VCaP (cell line): Measurements from ENCODE around the gene KCNG3.

Experiments
- H3K27ac ChIP-seq: fragments of 450-650 bp; 2 replicates; pipeline ENCODE4 v1.5.1; 2017
- CTCF ChIP-seq: fragments of 450-650 bp; conservative IDR thresholded peaks from 2 replicates; pipeline ENCODE4 v1.5.1; 2017; ENCODE audit warnings: mild to moderate bottlenecking, moderate library complexity

The KCNG3 gene

GRCh38 chr2:42425697-42426096 is 68.1 kb downstream of the KCNG3 start:
- no peak for TF ChIP-seq CTCF
- no peak overlapping the region for H3K27ac ChIP-seq

- TF ChIP-seq CTCF: no peak
Measured at GRCh38 chr2:42424033-42424432, 69.7 kb downstream of the KCNG3 start.

GRCh38 chr2:42421601-42422239 is 72.1 kb downstream of the KCNG3 start:
- no peak for TF ChIP-seq CTCF
- H3K27ac ChIP-seq: no peak overlapping the region

More at GRCh38 chr2:42424033-42424432, 69.7 kb downstream of the KCNG3 start:
- no peak overlapping the region for H3K27ac ChIP-seq

GRCh38 chr2:42421157-42421485 is 72.7 kb downstream of the KCNG3 start:
- TF ChIP-seq CTCF: no peak
- no peak overlapping the region for H3K27ac ChIP-seq

GRCh38 chr2:42414648-42415047 is 79.1 kb downstream of the KCNG3 start:
- H3K27ac ChIP-seq: no peak overlapping the region
- no peak for TF ChIP-seq CTCF

GRCh38 chr2:42414158-42414557 is 79.6 kb downstream of the KCNG3 start:
- no peak overlapping the region for H3K27ac ChIP-seq
- no peak for TF ChIP-seq CTCF

GRCh38 chr2:42410742-42411514 is 82.9 kb downstream of the KCNG3 start:
- no peak overlapping the region for H3K27ac ChIP-seq
- TF ChIP-seq CTCF: no peak
